GM20431 (cell line): ENCODE measurements around the gene SERPINA3.

Experiments used
- in situ Hi-C: fragments of 300-500 bp; cut with MseI, MboI; formaldehyde crosslinking; loops from one replicate; pipeline ENCODE4 v1.15.0; 2020; ENCODE audit warnings: low sequenced_read_pairs; ENCODE audit not compliant: unreplicated experiment

Gene SERPINA3

GRCh38 chr14:94650444-94650775 is 38.2 kb downstream of the SERPINA3 start:
- in situ Hi-C loops: no loop called here

DNA sequence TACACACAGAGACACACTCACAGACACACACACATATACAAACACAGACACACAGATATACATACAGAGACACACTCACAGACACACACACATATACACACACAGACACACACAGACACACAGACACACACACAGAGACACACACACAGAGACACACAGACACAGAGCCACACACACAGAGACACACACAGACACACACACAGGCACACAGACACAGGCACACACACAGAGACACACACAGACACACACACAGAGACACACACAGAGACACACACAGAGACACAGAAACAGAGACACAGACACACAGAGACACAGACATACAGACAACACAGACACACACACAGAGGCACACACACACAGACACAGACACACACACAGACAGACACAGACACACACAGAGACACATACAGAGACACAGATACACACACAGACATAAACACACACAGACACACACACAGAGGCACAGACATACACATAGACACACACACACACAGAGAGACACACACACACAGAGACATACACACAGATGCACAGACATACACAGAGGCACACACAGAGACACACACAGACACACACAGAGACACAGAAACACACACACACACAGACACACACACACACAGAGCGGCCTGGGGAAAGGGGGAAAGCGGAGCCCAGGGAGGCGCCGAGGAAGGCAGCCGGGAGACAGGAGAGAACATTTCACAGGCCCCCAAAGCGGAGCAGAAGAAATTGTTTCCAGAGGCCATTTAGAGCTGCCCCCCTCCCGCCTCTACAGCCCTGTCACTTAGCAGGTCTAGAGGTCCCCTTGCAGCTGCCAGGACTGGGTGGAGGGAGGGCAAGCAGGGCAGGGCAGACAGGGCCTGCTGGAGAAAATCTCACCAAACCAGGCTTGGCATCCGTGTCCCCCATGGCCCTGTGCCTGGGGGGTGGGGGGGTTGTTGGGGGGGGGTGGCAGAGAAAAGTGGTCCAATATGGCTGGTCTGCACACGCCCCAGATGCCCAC is 38.9 kb downstream of the SERPINA3 start:
- in situ Hi-C loops: no loop called here

GRCh38 chr14:94653321-94653720 is 41.1 kb downstream of the SERPINA3 start:
- in situ Hi-C loops: no loop called here

DNA sequence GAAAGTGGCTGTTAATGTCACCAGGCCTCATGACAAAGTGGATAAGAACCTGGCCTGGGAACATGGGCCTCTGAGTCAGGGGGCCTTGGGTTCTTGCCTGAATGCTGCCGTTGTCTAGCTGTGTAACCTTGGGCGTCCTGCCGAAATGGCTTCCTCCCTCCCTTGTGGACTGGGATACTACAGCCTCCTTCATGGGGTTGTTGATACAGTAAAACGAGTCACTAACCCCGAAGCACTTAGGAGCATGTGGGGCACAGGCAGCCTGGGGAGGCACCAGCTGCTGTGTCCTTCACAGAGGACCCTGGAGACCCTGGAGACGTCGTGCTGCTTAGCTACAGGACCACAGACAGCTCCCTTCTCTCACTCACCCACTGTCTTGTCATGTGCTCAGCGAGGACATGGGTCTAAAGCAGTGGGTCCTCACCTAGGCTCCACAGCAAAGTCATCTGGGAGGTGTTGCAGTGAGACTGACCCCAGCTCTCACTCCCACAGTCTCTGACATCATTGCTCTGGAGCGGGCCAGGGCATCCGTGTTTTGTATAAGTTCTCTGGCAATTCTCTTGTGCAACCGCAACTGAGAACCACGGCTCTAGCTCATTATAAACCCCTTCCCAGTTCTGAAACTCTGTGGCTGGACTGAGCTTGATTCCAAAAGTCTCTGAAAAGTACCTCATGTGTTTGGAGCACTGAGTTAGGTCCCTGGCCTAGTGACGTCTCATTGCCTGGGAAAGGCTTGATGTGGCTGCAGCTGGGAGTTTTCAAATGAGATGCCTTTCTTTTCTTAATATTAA is 42.1 kb downstream of the SERPINA3 start:
- in situ Hi-C loops: no loop called here

GRCh38 chr14:94655169-94655710 is 43.0 kb downstream of the SERPINA3 start:
- in situ Hi-C loops: no loop called here

DNA sequence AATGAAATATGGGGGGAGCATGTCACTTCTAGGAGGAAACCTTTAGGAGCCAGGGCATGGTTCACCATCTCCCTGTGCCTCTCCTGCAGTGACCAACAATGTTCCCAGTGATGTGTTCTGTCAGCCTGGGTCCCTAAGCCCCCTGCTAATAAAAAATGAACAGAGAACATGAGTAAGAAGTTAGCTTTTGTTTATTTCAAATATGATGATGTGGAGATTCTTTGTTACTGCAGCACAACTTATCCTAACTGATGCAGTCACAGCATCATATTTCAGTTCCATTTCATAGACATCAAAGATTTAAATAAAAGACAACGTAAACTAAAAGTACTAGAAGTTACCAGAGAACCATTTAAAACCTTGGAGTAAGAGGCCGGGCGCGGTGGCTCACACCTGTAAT is 43.9 kb downstream of the SERPINA3 start:
- in situ Hi-C loops: no loop called here

GRCh38 chr14:94659256-94659655 is 47.1 kb downstream of the SERPINA3 start:
- in situ Hi-C loops: no loop called here

DNA sequence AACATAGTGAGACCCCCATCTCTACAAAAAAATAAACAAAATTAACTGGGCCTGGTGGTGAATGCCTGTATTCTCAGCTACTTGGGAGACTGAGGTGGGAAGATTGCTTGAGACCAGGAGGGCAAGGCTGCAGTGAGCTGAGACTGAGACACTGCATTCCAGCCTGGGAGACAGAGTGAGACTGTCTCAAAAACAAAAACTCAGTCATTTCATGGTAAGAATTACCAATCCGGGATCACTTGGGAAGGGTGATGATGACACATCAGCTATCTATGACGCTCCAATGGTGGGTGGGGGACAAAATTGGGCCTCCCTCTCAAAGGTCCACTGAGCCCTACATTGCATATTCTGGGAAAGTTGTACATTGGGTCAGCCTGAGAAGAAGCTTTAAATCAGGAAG is 47.7 kb downstream of the SERPINA3 start:
- in situ Hi-C loops: no loop called here

- in situ Hi-C loops: no loop called here
These were observed 48.2 kb downstream of the SERPINA3 start for GRCh38 chr14:94660306-94660946.

DNA sequence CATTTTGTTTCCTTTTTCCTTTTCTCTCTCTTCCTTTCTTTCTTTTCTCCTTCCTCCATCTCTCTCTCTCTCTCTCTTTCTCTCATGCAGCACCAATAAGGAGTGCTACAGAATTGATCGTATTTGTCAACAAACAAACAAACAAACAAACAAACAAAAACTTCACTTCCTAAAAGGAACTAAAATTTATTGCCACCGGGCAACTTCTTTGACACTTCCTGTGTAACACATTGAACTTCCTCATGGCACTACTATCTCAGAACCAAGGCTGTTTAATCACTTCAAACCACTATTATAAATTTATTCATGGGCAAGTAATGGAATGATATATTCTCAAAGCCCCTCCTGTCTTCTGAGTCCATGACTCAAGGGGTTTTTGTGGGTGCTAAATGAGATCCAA is 51.3 kb downstream of the SERPINA3 start:
- in situ Hi-C loops: no loop called here

DNA sequence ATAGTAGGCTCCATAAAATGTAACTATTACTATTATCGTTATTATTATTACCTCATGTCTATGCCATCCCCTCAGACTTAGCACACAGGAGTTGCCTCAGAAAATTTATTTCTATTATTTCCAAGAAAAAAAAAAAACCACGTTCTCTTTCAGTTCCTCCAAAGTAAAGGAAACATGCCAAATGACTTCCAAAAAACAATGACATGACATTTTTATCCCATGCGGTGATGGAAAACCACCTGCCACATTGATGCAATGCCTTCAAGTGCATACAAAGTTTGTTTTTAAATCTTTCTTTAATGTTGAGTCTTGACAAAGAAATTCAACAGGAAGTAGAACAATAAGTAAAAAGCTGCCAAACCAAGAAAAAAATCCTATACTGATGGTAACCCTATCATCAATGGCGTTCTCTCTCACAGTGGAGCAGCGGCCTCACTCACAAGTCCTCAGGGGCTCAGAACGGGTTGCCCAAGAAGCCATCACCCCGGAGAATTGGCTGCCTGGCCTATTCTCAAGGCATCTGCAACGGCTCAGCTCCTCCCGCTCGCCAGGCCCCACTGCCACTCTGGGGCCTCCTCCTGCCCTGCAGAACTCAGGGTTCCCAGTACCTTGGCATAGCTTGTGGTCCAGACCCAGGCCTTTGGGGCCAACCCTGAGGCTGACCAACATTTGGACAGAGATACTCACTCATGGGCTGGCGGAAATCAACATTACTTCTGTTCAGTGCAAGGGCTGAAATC is 51.9 kb downstream of the SERPINA3 start:
- in situ Hi-C loops: no loop called here

- in situ Hi-C loops: no loop called here
These were observed 52.9 kb downstream of the SERPINA3 start for GRCh38 chr14:94665121-94665520.

DNA sequence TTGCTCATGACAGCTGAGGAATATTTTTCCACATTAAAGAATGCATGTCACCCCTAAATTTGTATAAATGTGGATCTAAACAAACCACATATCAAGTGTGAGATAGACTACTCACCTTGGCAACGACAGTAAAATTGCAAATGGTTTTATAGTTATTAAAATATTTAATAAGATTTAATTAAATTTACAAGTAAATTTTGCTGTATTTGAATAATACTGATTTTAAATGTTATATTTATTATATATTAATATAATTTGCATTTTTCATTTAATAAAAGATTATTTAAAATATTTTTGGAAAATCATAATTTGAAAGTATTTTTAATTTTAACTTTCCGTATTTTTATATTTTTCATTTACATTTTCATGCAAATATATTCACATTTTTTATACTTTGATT is 53.4 kb downstream of the SERPINA3 start:
- in situ Hi-C loops: no loop called here

GRCh38 chr14:94670692-94671285 is 58.6 kb downstream of the SERPINA3 start:
- in situ Hi-C loops: no loop called here

- in situ Hi-C loops: no loop called here
These were observed 59.8 kb downstream of the SERPINA3 start for GRCh38 chr14:94671870-94672444.

GRCh38 chr14:94673071-94673470 is 60.9 kb downstream of the SERPINA3 start:
- in situ Hi-C loops: no loop called here
